ENCODE data around the gene PAGR1. TPM values are rescaled to one million over a fixed set of nuclear protein-coding genes. Genes with fewer than 3 reads are reported as not detected.

Gene PAGR1
- total RNA-seq, 1 donor from 2014 or later, result 19.3 TPM

- DNase-seq, result no peak
Measured at GRCh38 chr16:29837841-29838240, 21.9 kb downstream of the PAGR1 start.

- DNase-seq, result no peak
Measured at GRCh38 chr16:29839822-29840221, 23.9 kb downstream of the PAGR1 start.

- no peak for DNase-seq
Measured at GRCh38 chr16:29840240-29840639, 24.3 kb downstream of the PAGR1 start.

- no peak for DNase-seq
Measured at GRCh38 chr16:29841631-29842030, 25.7 kb downstream of the PAGR1 start.

GRCh38 chr16:29842732-29843346 lies 26.9 kb downstream of the PAGR1 start:
- DNase-seq, result no peak

- no peak for DNase-seq
Measured at GRCh38 chr16:29843931-29844330, 28.0 kb downstream of the PAGR1 start.

GRCh38 chr16:29844575-29845331 lies 28.8 kb downstream of the PAGR1 start:
- DNase-seq, result no peak

GRCh38 chr16:29845656-29846055 lies 29.7 kb downstream of the PAGR1 start:
- no peak for DNase-seq

- no peak for DNase-seq
Measured at GRCh38 chr16:29848420-29849297, 32.7 kb downstream of the PAGR1 start.

GRCh38 chr16:29849505-29849904 lies 33.6 kb downstream of the PAGR1 start:
- no peak for DNase-seq

GRCh38 chr16:29850998-29851397 lies 35.0 kb downstream of the PAGR1 start:
- no peak for DNase-seq

GRCh38 chr16:29852654-29853053 lies 36.7 kb downstream of the PAGR1 start:
- peak; percentile 86 for DNase-seq

GRCh38 chr16:29854520-29855100 lies 38.7 kb downstream of the PAGR1 start:
- no peak for DNase-seq

- no peak for DNase-seq
Measured at GRCh38 chr16:29857133-29857760, 41.3 kb downstream of the PAGR1 start.

- DNase-seq, result no peak
Measured at GRCh38 chr16:29858149-29858849, 42.3 kb downstream of the PAGR1 start.

GRCh38 chr16:29858974-29859373 lies 43.0 kb downstream of the PAGR1 start:
- no peak for DNase-seq

GRCh38 chr16:29860218-29860617 lies 44.3 kb downstream of the PAGR1 start:
- no peak for DNase-seq

GRCh38 chr16:29862383-29862883 lies 46.5 kb downstream of the PAGR1 start:
- no peak for DNase-seq

GRCh38 chr16:29862884-29863668 lies 47.1 kb downstream of the PAGR1 start, which contains the start of gene CDIPT:
Gene CDIPT, minus strand, starts transcription at chr16:29863226. Its CDS starts 369 bp downstream, at chr16:29862857.
- peak; percentile 96 for DNase-seq

- DNase-seq, result no peak
Measured at GRCh38 chr16:29863669-29863984, 47.7 kb downstream of the PAGR1 start.
